Osteoblast (primary cell): ENCODE data around the gene NAA15. TPM values are rescaled to one million over a fixed set of nuclear protein-coding genes. Genes with fewer than 3 reads are reported as not detected.
A peak's percentile ranks its signal among the peaks of the same experiment; 100 is the strongest.

Source experiments
- DNase-seq: peaks from one replicate; pipeline ENCODE4 v3.0.0; 2011; ENCODE audit warnings: low spot score, mixed read lengths; ENCODE audit not compliant: insufficient read length; ENCODE audit errors: missing footprints
- H2AFZ ChIP-seq: 2 replicates; pipeline ENCODE4 v1.6.0; 2011; ENCODE audit warnings: mild to moderate bottlenecking, low read length
- H3K27ac ChIP-seq: 2 replicates; pipeline ENCODE4 v1.5.1; 2011; ENCODE audit warnings: mild to moderate bottlenecking, low read depth, low read length, moderate library complexity
- H3K27me3 ChIP-seq: 2 replicates; pipeline ENCODE4 v1.6.0; 2012; ENCODE audit warnings: mild to moderate bottlenecking, control low read depth, inconsistent platforms, low read length, moderate library complexity; ENCODE audit not compliant: insufficient read depth
- H3K36me3 ChIP-seq: 2 replicates; pipeline ENCODE4 v1.5.1; 2011; ENCODE audit warnings: mild to moderate bottlenecking, low read length, control low read depth, moderate library complexity; ENCODE audit not compliant: insufficient read depth
- H3K4me1 ChIP-seq: 2 replicates; pipeline ENCODE4 v1.5.1; 2011; ENCODE audit warnings: mild to moderate bottlenecking, low read length, control low read depth, moderate library complexity; ENCODE audit not compliant: insufficient read depth
- H3K4me2 ChIP-seq: 2 replicates; pipeline ENCODE4 v1.6.0; 2011; ENCODE audit warnings: mild to moderate bottlenecking, low read length; ENCODE audit not compliant: insufficient read depth
- H3K4me3 ChIP-seq: fragments of 200-600 bp; sonication (generic); 3 replicates; pipeline ENCODE4 v1.5.1; 2012; ENCODE audit warnings: mild to moderate bottlenecking, low read length, inconsistent platforms; ENCODE audit not compliant: insufficient read depth
- H3K79me2 ChIP-seq: 2 replicates; pipeline ENCODE4 v1.6.0; 2012; ENCODE audit warnings: mild to moderate bottlenecking, low read length, control low read depth, inconsistent platforms; ENCODE audit not compliant: insufficient read depth
- H3K9me3 ChIP-seq: 2 replicates; pipeline ENCODE4 v1.5.1; 2011; ENCODE audit warnings: low read depth, low read length, control low read depth
- H4K20me1 ChIP-seq: 2 replicates; pipeline ENCODE4 v1.6.0; 2012; ENCODE audit warnings: mild to moderate bottlenecking, low read length, control low read depth; ENCODE audit not compliant: insufficient read depth
- total RNA-seq: library from RNA; depleted of rRNA; stranded (reverse); fragments of >200 nt; gene quantifications from 2 replicates; pipeline ENCODE4 v1.2.3, GENCODE V29; 2012
- TF ChIP-seq, protein P1 (sequence below): IDR thresholded peaks from 2 replicates; pipeline ENCODE4 v1.5.1; 2011; ENCODE audit warnings: mild to moderate bottlenecking, low read depth, low read length, moderate library complexity; ENCODE audit errors: extremely low read depth

Gene NAA15
- total RNA-seq, 1 donor = 33.3 TPM

DNA sequence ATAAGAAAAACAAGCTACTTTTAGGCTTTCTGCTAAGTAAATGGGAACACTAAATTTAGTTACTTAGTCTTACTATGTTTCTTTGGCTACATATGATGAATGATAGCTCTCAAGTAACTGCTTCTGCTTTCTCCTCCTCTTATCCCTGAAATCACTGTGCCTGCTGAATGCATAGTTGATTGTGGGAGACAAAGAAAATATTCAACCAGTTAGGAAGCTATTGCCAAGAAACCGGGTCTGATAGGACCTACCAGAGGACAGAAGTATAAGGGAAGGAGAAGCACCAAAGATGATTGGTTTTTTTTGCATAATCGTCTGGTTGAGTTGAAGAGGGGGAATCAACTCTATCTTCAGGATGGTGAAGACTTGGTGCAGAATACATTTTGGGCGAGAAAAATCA is 29.0 kb downstream of the NAA15 start:
- Histone ChIP-seq H3K79me2 (peaks cover 92% of the 10 kb centered on the region), H2AFZ (no peak overlapping the region), H3K4me2 (no peak overlapping the region), H3K4me1 (no peaks in the 10 kb centered on the region), H3K9me3 (no peaks in the 10 kb centered on the region), H3K27ac (peak overlapping the region; percentile 56), H3K36me3 (peaks cover 9% of the 10 kb centered on the region), H3K27me3 (no peaks in the 10 kb centered on the region), H3K4me3 (no peak overlapping the region), H4K20me1 (peaks cover 9% of the 10 kb centered on the region)
- TF ChIP-seq, protein P1, sequence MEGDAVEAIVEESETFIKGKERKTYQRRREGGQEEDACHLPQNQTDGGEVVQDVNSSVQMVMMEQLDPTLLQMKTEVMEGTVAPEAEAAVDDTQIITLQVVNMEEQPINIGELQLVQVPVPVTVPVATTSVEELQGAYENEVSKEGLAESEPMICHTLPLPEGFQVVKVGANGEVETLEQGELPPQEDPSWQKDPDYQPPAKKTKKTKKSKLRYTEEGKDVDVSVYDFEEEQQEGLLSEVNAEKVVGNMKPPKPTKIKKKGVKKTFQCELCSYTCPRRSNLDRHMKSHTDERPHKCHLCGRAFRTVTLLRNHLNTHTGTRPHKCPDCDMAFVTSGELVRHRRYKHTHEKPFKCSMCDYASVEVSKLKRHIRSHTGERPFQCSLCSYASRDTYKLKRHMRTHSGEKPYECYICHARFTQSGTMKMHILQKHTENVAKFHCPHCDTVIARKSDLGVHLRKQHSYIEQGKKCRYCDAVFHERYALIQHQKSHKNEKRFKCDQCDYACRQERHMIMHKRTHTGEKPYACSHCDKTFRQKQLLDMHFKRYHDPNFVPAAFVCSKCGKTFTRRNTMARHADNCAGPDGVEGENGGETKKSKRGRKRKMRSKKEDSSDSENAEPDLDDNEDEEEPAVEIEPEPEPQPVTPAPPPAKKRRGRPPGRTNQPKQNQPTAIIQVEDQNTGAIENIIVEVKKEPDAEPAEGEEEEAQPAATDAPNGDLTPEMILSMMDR = no peak
- no peak for DNase-seq

DNA sequence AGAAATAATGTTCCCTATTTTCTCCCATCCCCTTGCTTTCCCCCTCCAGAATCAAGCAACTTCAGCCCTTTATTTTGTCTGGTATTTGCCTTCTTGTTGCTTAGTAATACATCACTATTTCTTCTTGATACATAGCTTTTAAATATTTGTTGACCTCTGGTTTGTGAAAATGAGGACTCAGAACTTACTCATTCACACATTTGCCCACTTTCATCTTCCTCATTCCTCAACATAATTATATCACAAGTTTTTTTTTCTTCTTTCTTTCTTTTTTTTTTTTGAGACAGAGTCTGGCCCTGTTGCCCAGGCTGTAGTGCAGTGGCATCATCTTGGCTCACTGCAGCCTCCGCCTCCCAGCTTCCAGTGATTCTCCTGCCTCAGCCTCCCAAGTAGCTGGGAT is 29.9 kb downstream of the NAA15 start:
- H3K9me3 ChIP-seq = no peaks in the 10 kb centered on the region
- H3K27ac ChIP-seq = peak overlapping the region; percentile 56
- TF ChIP-seq, protein P1 = no peak
- peaks cover 3% of the 10 kb centered on the region for H4K20me1 ChIP-seq
- H3K4me2 ChIP-seq = no peak overlapping the region
- no peaks in the 10 kb centered on the region for H3K4me1 ChIP-seq
- no peaks in the 10 kb centered on the region for H3K27me3 ChIP-seq
- no peak overlapping the region for H3K4me3 ChIP-seq
- DNase-seq = no peak
- H3K36me3 ChIP-seq = peaks cover 9% of the 10 kb centered on the region
- peaks cover 90% of the 10 kb centered on the region for H3K79me2 ChIP-seq
- no peak overlapping the region for H2AFZ ChIP-seq

DNA sequence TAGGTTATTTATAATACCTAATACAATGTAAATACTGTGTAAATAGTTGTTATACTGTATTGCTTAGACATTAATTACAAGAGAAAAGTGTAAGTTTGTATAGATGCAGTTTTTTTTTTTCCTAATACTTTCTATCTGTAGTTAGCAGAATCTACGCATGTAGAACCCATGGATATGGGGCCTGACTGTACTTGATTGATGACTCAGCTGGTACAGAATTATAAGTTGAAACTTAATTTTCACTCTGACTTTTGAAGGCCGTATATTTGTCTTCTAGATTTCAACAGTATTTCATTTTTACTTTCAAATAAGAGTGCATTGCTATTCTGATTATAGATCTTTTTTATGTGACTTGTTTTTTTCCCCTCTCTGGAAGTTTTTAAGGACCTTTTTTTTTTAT is 31.7 kb downstream of the NAA15 start:
- H3K4me2 ChIP-seq = no peak overlapping the region
- H4K20me1 ChIP-seq = peaks cover 3% of the 10 kb centered on the region
- no peaks in the 10 kb centered on the region for H3K27me3 ChIP-seq
- DNase-seq = no peak
- H2AFZ ChIP-seq = no peak overlapping the region
- peaks cover 86% of the 10 kb centered on the region for H3K79me2 ChIP-seq
- H3K9me3 ChIP-seq = no peaks in the 10 kb centered on the region
- no peak overlapping the region for H3K4me3 ChIP-seq
- TF ChIP-seq, protein P1 = no peak
- no peak overlapping the region for H3K27ac ChIP-seq
- H3K4me1 ChIP-seq = no peaks in the 10 kb centered on the region
- H3K36me3 ChIP-seq = peaks cover 8% of the 10 kb centered on the region

DNA sequence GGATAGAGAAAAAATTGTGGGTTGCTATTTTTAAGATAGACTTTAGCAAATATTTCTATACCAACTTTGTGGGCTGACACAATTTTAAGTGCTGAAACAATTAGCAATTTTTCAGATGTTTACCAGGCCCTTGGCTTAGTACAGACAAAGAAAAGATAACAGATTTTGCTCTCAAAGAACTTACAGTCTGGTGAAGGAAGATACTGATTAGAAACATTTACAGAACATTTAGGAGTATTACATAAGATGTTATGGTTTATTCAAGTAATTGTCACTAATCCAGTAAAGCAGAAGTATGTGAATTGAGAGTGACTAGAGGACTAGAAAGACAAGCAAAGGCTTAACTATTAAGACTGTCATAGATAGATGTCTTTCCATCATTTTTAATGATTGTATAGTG is 36.3 kb downstream of the NAA15 start:
- Histone ChIP-seq H3K9me3 (no peaks in the 10 kb centered on the region), H3K79me2 (peaks cover 66% of the 10 kb centered on the region), H3K27me3 (no peaks in the 10 kb centered on the region), H2AFZ (no peak overlapping the region), H3K27ac (no peak overlapping the region), H4K20me1 (no peaks in the 10 kb centered on the region), H3K4me1 (no peaks in the 10 kb centered on the region), H3K4me2 (no peak overlapping the region), H3K36me3 (peaks cover 23% of the 10 kb centered on the region), H3K4me3 (no peak overlapping the region)
- DNase-seq = no peak
- TF ChIP-seq, protein P1 = no peak
